Fibroblast of skin of scalp (primary cell): ENCODE measurements around the gene CACNA2D3.

Experiments used
- DNase-seq: peaks from one replicate; pipeline ENCODE4 v3.0.0-alpha.2; 2013

Gene CACNA2D3

DNA sequence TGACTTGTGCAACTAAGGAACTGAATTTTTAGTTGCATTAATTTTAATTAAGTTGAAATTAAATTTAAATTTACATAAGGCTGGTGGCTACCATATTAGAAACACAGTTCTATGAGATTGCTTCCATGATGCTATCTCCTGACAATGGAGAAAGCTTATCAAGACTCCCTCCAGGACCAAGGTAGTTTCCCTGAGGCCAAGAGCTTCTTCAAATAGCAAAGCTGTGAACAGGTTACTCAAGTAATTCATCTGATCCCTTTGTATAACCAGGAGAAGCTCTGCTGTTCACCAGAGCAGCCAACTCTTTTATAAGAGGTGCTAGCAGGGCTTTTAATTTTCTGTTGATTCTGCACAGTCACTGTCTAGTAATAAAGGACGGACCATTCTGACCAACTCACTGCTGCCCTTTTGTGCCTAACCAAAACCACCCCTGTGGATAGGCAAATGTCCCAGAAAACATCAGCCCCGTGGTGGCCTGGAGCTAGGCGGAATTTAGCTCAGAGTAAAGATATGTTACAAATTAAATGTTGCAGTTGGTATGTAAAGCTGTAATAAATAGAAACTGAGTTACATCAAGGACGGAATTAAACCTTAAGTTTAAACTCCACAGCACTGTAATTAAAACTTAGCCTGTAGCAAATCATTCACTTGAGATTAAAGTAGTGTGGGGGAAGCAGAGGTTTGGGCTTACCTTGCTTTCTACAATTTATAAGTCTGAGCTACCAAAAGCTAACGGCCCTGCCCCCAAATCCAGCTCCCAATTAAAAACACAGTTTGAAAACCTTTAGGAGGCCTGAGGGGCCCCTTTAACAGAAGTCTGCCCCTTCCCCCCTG lies 861.1 kb downstream of the CACNA2D3 start:
- DNase-seq, result peak; percentile 42

DNA sequence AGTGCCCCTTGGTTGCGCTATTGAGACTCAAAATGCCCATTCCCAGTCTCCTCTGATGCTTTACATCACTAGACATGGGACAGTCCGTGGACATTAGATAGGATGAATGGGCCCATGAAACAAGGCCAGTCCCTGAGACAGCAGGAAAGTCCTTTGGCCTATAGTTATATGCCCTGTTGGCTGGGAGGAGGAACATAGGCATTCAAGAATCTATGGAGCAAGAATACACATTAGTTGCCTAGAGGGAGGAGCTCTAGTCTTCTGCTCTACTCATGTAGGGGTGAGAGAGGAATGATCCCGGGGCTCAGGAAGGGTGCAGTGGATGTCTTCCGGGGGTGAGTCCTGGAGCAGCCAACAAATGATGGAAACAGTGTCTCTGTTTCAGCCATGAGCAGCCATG lies 863.5 kb downstream of the CACNA2D3 start:
- DNase-seq, result no peak

DNA sequence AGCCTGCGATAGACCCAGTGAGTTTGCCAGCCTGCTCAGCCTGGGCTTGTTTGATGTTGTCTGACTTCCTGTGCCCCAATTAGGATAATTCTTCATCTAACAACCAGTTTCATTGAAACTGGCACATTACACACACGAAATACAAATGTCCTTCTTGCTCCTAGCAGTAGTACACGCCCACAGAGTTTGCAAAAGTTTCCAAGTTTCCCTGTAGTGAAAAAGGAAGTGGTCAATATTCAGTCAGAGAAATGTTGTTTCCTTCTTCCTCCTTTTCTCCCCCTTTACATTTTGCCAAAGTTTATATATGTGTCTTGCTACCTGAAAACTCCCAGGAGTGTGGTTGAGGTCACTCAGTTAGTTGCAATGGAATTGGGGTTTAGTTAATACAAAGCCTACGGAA lies 863.9 kb downstream of the CACNA2D3 start:
- DNase-seq, result no peak

DNA sequence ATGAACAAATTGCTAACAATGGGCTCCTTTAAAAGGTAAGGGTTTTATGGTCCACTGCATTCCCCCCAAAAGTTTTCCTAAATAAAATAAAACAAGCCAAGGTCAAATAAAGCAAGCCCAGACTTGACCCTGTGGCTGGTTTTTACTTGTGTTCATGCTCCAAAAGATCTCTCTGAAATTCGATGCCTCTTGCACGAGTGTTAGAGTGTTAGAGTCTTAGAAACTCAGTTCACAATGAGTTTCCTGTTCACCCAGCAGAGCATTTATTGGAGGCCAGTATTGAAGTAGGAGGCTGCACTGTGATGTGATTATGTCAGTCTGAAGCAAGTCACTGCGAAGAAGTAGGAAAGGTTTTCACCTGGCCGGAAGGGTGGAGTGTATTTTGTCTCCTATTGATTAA lies 865.4 kb downstream of the CACNA2D3 start:
- DNase-seq, result no peak

DNA sequence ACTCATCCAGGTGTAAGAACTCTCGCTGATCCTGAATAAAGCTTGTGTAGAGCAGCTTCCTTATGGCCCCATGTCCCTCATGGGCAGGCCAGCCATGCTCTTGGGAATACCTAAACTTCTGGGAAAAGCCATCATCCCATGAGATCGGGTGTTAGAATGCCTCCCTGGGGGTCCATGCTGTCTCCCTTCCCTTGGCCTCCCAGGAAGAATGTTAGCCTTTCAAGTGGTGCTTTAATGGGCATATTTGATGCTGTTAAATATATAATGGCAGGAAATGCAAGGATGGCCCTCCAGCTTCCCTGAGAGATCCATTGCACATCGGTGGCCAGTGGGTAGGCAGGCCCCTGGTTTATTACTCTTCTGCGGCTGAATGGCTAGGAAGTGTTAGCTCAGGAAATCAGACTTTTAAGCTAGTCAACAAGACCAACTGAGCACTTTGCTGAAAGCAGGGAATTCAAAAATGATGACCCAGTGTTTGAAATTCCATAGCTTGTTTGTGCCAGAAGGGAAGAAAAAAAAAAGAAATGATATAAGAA lies 866.0 kb downstream of the CACNA2D3 start:
- no peak for DNase-seq

DNA sequence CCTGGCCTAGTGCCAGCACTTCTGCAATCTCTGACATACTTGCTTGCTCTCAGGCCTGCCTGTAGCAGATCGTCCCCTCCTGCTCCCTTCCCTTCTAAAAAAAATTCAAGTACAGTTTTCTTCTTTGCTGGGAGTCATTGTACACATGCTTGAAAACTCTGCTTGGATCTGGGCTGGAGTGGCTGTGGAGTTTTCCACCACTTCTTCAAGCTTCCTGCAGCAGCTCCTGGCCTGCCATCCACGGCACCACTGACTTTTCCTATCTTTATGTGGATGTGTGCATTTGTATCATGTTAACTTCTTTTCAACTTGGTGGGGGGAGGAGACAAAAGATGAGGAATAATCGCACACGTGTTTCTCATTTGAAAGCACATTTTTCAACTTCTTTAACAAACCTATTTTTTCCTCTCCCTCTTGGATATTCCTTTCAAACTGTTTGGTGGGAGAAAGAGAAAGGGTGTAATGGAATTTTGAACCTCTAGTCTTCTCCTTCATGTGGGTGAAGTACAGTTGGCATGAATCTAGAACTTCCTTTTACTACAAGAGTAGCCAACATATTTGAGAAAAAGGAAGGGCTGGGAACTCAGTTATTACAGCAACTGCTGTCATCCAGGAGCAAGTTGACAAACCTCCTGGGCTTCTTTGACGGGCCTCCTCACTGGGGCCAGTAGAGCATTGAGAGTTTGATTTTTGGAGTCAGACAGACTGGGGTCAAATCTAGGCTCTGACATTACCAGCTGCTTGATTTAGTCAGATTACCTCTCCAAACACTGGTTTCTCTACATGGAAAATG lies 866.7 kb downstream of the CACNA2D3 start:
- peak; percentile 95 for DNase-seq

DNA sequence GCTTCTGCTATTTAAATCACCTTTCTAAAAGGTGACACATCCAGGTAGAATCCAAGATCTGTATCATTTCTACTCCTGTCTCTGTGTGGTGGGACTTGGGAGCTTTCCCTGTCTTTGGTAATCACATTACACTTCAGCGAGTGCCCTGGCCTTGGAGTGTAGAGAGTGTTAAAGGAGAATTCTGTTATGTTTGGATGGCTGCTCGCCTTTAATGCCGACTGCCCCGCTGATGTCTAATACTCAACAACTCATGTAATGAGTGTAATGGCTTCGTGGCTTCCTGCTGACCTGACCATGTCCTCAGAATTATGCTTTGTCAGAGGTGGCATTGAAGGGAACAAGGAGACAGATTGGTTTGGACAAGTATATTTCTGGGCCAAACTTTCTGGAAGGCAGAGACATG lies 871.8 kb downstream of the CACNA2D3 start:
- DNase-seq, result no peak

DNA sequence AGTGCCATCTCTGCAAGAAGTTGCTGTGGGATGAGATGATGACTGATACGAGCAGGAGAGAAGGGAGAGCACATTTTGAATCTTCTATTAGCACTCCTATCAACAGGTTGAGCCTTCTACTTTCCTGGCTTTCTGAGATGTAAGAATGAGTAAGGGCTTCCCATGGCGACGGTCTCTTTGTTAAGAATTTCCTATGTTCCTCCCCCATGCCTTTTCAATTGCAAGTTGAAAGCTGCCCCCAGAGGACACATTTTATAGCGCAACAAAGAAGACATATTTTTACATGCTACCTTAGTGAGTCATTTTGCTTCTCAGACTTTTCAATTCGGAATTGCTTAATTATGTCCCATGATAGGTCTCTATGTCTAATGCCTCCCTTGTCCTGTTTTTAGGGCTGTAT lies 876.8 kb downstream of the CACNA2D3 start:
- peak; percentile 92 for DNase-seq

DNA sequence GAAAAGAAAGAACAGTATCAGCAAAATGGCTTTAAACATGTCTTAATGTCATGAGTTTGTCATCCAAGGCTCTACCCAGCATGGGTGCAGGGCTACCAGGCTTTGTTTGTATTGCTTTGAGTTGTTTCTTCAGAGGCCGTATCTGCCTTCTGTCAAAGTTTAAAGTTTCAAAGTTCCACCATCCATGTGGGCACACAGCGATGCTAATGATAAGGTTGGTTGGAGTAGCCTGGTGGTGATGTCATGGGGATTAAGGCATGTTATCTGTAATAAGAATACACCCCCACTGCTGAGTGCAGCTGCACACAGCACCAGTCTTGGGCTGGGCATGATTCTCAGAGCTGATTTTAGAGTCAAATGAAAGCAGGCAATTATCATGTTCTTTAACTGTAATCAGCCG lies 877.5 kb downstream of the CACNA2D3 start:
- no peak for DNase-seq

DNA sequence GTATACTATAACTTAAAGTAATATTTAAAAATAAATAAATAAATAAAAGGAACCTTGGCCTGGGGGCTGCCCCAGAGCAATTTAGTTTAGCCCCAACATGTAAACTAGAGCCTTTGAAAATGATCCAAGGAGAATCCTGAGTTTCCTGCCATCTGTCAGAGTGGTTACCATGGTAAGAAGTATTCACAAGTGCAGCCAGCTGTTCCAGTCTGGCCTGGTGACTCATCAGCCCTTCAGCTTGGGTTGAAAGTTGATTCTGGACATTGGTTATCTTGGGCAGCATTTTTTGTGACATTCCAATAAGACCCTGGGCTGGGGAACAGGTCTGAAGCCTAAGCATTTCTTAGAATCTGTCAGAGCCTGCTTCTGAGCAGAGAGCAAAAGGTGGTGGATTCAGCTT lies 878.2 kb downstream of the CACNA2D3 start:
- peak; percentile 82 for DNase-seq

DNA sequence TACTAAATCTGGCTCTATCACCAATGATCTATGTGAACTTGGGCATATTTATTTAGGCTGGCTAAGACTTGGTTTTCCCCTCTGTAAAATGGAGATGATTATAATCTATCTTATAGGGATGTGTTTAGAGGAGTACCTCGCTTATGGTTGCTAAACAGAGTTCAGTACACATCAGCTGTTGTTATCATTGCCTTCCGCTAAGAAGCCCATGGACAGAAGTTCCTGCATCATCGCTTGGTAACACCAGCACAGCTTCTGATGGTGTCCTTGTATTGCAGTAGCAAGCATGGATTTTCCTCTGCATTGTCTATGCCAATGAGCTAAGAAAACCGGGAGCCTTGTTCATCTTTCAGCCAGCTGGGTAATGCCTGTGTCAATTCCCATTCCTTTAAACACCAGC lies 878.6 kb downstream of the CACNA2D3 start:
- DNase-seq, result no peak

DNA sequence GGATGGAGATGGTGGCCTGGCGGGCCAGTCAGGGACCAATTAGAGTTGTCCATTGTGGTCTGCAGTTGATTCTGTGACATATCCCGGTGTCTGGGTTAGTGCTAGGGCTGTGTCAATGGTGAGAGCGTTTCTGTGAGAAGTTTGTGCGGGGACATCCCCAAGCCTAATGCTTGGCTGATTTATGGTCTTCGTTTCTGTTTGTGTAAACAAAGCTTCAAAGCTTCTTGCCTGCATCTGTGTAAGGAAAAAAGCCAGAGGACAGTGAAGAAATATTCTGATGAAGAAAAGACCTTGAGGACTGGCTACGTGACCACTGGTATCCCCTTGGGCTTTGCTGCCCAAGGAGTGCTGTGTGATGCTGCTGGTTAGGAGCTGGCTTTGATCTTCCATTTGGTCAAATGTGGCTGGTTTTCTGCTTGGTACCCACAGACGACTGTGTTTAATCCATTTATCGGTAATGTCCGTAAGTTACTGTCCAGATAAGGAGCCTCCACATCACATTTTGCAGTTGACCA lies 880.1 kb downstream of the CACNA2D3 start:
- no peak for DNase-seq

DNA sequence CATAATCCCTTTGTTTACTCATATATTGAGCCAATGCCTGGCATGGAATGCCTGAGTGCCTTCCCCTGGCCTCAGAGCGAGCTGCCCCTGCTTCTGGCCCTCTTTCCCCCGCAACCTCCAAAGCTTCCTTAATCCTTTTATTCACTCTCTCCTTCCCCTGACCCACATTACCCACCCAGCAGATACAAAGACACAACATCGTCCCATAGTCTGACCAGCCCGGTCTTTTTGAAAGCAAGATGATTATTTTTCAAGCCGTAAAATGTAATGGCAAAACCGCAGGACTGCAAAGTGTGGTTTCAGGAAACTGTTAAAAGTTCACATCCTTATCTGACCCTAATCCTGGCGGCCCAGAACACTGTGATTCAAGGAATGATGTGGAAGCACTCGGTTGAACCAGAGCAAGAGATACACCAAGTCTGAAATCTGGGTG lies 883.9 kb downstream of the CACNA2D3 start:
- no peak for DNase-seq

DNA sequence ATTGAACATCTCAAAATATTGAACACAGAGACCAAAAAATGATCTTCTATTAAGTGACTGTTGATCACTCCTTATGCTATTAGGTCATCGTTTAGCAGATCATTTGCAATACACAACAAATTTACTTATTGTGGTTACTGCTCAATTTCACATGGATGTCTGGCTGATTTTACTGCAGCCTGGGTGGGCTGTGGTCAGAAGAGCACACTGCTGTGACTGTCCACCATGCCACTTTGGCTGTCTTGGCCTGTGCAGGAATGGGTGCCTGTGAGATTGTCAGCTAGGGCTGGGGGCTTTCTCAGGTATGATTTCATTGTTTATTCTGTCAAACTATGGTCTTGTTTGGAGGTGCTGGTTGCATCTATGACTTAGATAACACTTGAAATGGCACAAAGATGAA lies 885.6 kb downstream of the CACNA2D3 start:
- DNase-seq, result no peak

DNA sequence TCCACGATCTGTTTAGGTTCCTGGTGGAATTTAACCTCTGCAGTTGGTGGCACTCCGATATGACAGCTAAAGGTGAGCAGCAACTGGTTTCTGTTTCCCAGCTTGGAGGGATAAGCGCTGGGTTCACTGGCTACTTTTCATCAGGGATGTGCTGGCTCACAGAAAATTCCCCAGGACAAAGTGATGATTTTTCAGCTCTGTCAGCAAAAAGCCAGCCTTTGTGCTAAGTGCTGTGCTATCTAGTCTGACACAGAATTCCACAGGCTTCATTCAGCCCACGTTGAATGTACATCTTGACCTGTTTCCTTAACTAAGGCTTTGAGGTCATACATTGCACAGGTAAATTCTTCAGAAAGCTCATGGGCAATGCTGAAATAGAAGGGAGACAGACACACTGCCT lies 887.0 kb downstream of the CACNA2D3 start:
- DNase-seq, result no peak

DNA sequence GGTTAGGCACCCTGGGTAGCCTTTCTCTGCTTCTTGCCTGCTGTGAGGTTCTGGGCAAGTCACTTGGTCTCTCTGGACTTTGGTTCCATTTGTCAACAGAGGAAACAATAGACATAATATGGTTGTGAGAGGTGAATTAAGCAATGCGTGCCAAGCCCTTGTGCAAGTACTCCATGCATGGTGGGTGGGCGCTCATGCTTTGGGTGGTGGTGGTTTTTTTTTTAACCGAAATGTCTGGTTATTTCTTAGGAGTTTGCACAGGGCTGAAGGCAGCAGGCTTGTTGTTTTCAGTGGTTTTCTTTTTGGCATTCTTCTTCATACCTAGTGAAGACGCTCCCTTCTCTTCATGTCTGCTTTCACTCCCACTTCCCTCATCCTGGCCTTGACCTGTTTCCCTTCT lies 889.7 kb downstream of the CACNA2D3 start:
- DNase-seq, result no peak

DNA sequence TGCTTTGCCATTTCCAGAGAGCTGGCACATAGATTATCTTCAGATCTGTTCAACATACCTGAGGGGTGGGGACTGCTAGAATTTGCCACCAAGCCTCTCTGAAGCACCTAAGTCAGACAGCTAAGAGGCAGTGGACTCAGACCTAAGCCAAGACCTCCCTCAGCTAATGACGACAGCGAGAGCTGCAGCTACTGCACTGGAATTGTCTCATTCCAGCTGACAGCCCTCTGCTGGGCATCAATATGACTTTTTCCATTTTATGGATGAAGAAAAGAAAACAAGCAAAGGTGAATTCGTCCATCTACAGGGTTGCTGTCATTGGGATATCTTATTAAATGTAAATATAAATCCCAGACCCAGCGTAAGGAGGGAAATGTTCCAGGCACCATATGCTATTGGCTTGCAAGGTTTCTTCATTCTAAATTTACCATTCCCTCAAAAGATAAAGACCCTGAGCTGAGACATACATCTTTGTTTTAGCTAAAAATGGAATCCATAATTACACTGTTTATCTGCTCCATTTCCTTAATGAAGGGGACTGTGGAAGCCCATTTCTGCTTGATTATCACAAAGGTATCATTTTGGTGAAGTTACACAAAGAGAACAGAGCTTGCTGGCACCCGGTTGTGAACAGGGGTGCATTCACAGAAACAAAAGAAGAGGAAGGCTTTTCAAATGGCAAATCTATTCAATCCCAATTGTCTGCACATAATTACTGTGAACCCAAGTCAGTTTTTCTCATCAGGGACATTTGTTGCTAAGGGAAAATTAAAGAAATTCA lies 891.0 kb downstream of the CACNA2D3 start:
- peak; percentile 67 for DNase-seq

DNA sequence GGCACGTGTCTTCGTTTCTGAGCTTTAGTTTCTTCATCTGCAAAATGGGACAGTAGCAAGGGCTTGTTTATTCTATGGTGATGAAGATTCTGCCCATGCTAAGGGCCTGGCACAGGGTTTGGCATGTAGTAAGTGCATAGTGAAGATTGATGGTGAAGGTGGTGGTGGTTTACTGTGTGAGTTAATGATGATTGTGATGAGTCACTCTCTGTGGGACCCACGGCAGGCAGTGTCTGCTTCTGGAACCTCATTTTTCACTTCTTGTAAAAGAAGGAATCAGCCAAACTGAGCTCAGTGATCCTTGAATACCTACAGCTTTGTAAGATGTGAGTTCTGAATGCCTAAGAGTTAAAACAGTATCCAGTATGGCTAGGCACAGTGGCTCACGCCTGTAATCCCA lies 891.7 kb downstream of the CACNA2D3 start:
- no peak for DNase-seq

DNA sequence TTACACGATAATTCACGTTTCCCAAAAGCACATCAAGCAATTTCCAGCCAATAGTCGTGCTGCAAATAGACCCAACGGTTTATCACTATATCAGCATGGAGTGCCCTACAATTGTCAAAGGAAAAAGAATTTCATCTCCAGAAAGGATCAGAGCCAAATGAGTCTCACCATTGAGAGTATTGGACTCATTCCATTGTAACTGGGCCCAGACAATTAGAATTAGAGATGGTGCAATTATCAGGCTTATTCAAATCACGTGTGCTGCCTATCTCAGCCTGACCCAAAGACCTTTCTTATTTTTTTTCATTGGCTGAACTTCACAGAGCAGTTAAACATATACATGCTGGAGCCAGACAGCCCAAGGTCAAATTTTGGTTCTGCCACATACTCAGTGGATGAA lies 892.6 kb downstream of the CACNA2D3 start:
- DNase-seq, result no peak

DNA sequence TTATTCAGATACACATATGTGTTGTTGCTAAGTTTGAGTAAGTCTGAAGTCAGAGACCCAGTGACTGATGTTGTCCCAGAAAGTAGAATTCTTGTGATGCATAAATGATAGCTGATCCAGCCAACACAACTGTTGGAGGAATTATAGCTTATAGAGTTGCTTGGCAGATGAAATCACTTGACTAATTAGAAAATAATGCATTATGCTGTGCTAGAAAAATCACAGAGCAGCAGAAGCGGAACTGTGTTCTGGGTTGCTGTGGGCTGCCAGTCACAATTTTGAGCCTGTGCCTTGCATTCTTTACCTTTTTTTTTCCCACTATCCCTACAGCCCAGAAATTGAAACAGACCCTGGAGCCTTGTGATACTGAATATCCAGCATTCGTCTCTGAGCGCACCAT lies 895.5 kb downstream of the CACNA2D3 start:
- DNase-seq, result peak; percentile 42

DNA sequence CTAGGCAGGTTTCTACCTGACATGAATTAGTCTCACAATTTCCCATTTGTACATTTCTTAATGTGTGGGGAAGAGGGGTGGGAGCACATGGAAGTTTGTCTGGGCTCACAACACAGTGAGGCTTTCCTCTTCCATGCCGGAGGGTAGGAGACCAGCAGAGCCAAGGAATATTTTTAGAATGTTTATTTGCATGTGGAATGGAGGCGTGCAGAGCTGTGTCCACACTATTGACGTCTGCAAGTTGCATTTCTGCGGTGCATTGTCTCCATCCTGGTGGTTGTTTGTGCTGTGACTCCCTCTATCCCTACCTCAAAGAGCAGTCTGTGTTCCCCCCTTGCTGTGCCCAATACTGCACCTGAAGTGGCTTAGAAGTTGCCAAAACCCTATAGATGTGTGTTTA lies 908.6 kb downstream of the CACNA2D3 start:
- DNase-seq, result no peak

DNA sequence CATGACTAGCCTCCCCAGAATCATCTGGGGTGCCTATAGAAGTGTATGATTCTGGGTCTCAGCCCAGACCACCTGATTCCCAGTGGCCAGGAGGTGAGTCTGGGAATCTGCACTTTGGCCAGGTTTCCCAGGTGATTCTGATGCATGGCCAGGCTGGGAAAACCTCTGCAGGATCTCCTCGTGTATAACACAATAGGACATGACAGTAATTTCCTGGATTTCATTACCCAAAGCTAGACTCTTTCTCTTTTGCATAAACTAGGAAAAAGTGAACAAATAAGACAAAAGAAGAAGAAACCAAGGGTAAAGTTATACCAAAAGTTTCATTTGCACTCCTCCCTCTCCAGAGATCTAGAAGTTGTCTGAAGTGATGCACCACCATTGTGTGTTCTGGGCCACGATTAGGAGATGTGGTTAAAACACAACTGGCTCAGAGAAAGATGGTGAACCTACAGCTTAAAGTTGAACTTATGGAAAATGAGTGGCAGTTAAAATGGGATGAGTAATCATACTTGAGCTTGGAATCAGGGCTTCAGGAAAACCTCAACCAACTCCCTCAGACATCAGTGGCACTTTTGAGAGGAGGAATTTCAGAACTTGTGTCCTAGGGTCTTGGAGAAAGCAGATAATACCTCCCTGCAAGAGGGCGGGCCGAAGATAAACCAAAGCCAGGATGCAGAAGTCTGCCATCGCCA lies 914.7 kb downstream of the CACNA2D3 start:
- DNase-seq, result no peak
